Epithelial cell of proximal tubule (primary cell): ENCODE data around the gene PTPN7. TPM values are rescaled to one million over a fixed set of nuclear protein-coding genes. Genes with fewer than 3 reads are reported as not detected.
A peak's percentile ranks its signal among the peaks of the same experiment; 100 is the strongest.
"Not testable (repeated sequence)": the region's sequence is repeated elsewhere in the genome, so short reads cannot be mapped to it uniquely, and the experiment has no call there.

ENCODE experiments used
- DNase-seq: peaks from one replicate; pipeline ENCODE4 v3.0.0-alpha.2; 2011; ENCODE audit warnings: low read depth
- H3K4me3 ChIP-seq: 2 replicates; pipeline ENCODE4 v1.5.1; 2011; ENCODE audit warnings: low read depth, mild to moderate bottlenecking, low read length
- CTCF ChIP-seq: conservative IDR thresholded peaks from 2 replicates; pipeline ENCODE4 v1.5.1; 2012; ENCODE audit warnings: low read depth, mild to moderate bottlenecking, low read length
- total RNA-seq: library from RNA; depleted of rRNA; stranded (reverse); fragments of >200 nt; gene quantifications from 2 replicates; pipeline ENCODE4 v1.2.3, GENCODE V29; 2015

PTPN7 gene
- total RNA-seq, 1 donor from 2014 or later: 0.06 TPM

GRCh38 chr1:202198366-202198724, 37.9 kb upstream of the PTPN7 start:
- no peak for DNase-seq
- TF ChIP-seq CTCF: no peak
- H3K4me3 ChIP-seq: no peak overlapping the region

- H3K4me3 ChIP-seq: no peak overlapping the region
- no peak for TF ChIP-seq CTCF
- no peak for DNase-seq
Observed at GRCh38 chr1:202197653-202198365, 37.4 kb upstream of the PTPN7 start.

- DNase-seq: no peak
- TF ChIP-seq CTCF: no peak
- no peak overlapping the region for H3K4me3 ChIP-seq
Observed at GRCh38 chr1:202194328-202194648, 33.9 kb upstream of the PTPN7 start.

GRCh38 chr1:202193614-202194327, 33.4 kb upstream of the PTPN7 start, which contains the start of gene LGR6:
LGR6 (plus strand) TSS chr1:202193799; CDS start chr1:202193990, 191 bp downstream.
- no peak within 1 kb of the TSS for H3K4me3 ChIP-seq
- TF ChIP-seq CTCF: no peak
- no peak for DNase-seq

GRCh38 chr1:202192770-202193613, 32.6 kb upstream of the PTPN7 start:
- TF ChIP-seq CTCF: peak; percentile 87
- DNase-seq: no peak
- H3K4me3 ChIP-seq: no peak overlapping the region

- not testable (repeated sequence) for H3K4me3 ChIP-seq, DNase-seq
Observed at GRCh38 chr1:202191391-202191790, 31.0 kb upstream of the PTPN7 start.
